ENCODE data around the gene RAD18. TPM values are rescaled to one million over a fixed set of nuclear protein-coding genes. Genes with fewer than 3 reads are reported as not detected.

RAD18 gene
- total RNA-seq, 1 experiment from 2014 or later, result 42.5 TPM

DNA sequence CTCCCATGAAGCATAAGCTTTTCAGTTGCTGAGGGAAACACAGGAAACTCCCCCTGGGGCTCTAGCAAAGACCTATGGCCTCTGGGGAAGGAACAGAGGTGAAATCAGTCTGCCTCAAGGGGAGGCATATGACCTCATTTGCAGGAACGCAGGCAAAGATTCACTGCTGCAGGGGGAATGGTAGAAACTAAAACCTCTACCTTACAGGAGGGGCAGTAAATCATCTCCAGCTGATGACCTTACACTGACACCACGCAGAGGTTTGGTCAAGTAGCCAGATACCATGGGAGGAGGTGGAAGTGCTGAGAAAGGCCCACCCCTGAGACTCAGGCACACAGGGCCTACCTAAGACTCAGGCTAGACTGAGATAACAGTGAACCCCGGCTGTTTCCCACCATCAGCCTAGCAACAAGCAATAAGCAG lies 81.1 kb downstream of the RAD18 start:
- DNase-seq (ENCODE audit: low spot score), result no peak
- H3K4me1 ChIP-seq (ENCODE audit: insufficient read depth, low read length, poor library complexity, severe bottlenecking), result no peaks in the 10 kb centered on the region
- H3K27ac ChIP-seq (ENCODE audit: low read depth, low read length, poor library complexity, severe bottlenecking), result no peak overlapping the region
- no peaks in the 10 kb centered on the region for H3K27me3 ChIP-seq (replicated peaks; ENCODE audit: insufficient read depth, low read depth, low read length, poor library complexity)
- ChIA-PET CTCF (no interaction called here), POLR2A (ENCODE audit: low non-redundant PET) (no interaction called here)
- H3K9me3 ChIP-seq (ENCODE audit: low read depth, low read length, poor library complexity, severe bottlenecking), result no peaks in the 10 kb centered on the region
- H3K4me3 ChIP-seq (ENCODE audit: low read depth, low read length, poor library complexity, severe bottlenecking), result no peak overlapping the region
- BruUV-seq (replicated peaks), result no TSS peak
- H3K36me3 ChIP-seq (ENCODE audit: insufficient read depth, low read length, poor library complexity, severe bottlenecking), result peaks cover 7% of the 10 kb centered on the region
- no peak for TF ChIP-seq EZH2 (IDR thresholded peaks at IDR 0.05; ENCODE audit: borderline replicate concordance, low read depth, low read length, poor library complexity, severe bottlenecking)
- TF ChIP-seq CTCF (conservative IDR thresholded peaks at IDR 0.05; ENCODE audit: low read depth, low read length), result no peak
- intact Hi-C loops (cut with micrococcal nuclease; ENCODE audit: unreplicated experiment), result no loop called here

- CTCF ChIA-PET, result no interaction called here
- intact Hi-C loops (cut with micrococcal nuclease; ENCODE audit: unreplicated experiment), result no loop called here
- H3K27me3 ChIP-seq (replicated peaks; ENCODE audit: insufficient read depth, low read depth, low read length, poor library complexity), result no peaks in the 10 kb centered on the region
- H3K4me1 ChIP-seq (ENCODE audit: insufficient read depth, low read length, poor library complexity, severe bottlenecking), result no peaks in the 10 kb centered on the region
- DNase-seq (ENCODE audit: low spot score), result no peak
- POLR2A ChIA-PET (ENCODE audit: low non-redundant PET), result no interaction called here
- peaks cover 14% of the 10 kb centered on the region for H3K36me3 ChIP-seq (ENCODE audit: insufficient read depth, low read length, poor library complexity, severe bottlenecking)
- no peak overlapping the region for H3K27ac ChIP-seq (ENCODE audit: low read depth, low read length, poor library complexity, severe bottlenecking)
- TF ChIP-seq EZH2 (IDR thresholded peaks at IDR 0.05; ENCODE audit: borderline replicate concordance, low read depth, low read length, poor library complexity, severe bottlenecking) (no peak), CTCF (conservative IDR thresholded peaks at IDR 0.05; ENCODE audit: low read depth, low read length) (no peak)
- H3K4me3 ChIP-seq (ENCODE audit: low read depth, low read length, poor library complexity, severe bottlenecking), result no peak overlapping the region
- no peaks in the 10 kb centered on the region for H3K9me3 ChIP-seq (ENCODE audit: low read depth, low read length, poor library complexity, severe bottlenecking)
- BruUV-seq (replicated peaks), result no TSS peak
Measured at GRCh38 chr3:8879347-8879944, 83.8 kb downstream of the RAD18 start.

DNA sequence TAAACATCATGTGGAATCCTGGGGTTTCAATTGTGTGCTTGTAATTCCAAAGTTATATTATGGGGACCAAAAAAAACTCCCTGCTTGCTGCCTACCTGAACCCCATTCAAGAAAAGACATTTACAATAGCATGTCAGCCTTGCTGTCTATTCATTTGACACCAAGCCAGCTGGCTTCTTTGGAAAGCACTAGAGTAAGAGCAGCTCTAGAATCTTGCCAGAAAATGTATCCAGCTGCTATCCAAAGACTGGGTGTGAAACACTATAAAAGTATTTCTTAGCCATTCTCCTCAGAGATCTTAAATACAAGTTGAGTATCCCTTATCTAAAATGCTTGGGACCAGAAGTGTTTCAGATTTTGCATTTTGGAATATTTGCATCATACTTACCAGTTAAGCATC lies 87.4 kb downstream of the RAD18 start:
- POLR2A ChIA-PET (ENCODE audit: low non-redundant PET), result no interaction called here
- TF ChIP-seq CTCF (conservative IDR thresholded peaks at IDR 0.05; ENCODE audit: low read depth, low read length), result no peak
- TF ChIP-seq EZH2 (IDR thresholded peaks at IDR 0.05; ENCODE audit: borderline replicate concordance, low read depth, low read length, poor library complexity, severe bottlenecking), result no peak
- DNase-seq (ENCODE audit: low spot score), result no peak
- Histone ChIP-seq H3K9me3 (ENCODE audit: low read depth, low read length, poor library complexity, severe bottlenecking) (no peaks in the 10 kb centered on the region), H3K27me3 (replicated peaks; ENCODE audit: insufficient read depth, low read depth, low read length, poor library complexity) (no peaks in the 10 kb centered on the region), H3K27ac (ENCODE audit: low read depth, low read length, poor library complexity, severe bottlenecking) (no peak overlapping the region), H3K4me1 (ENCODE audit: insufficient read depth, low read length, poor library complexity, severe bottlenecking) (no peaks in the 10 kb centered on the region), H3K36me3 (ENCODE audit: insufficient read depth, low read length, poor library complexity, severe bottlenecking) (peaks cover 7% of the 10 kb centered on the region), H3K4me3 (ENCODE audit: low read depth, low read length, poor library complexity, severe bottlenecking) (no peak overlapping the region)
- CTCF ChIA-PET, result no interaction called here
- BruUV-seq (replicated peaks), result no TSS peak
- intact Hi-C loops (cut with micrococcal nuclease; ENCODE audit: unreplicated experiment), result no loop called here
